Astrocyte (in vitro differentiated cells and primary cell): Measurements from ENCODE around the gene MATR3. TPM values are rescaled to one million over a fixed set of nuclear protein-coding genes. Genes with fewer than 3 reads are reported as not detected.

Source experiments
- DNase-seq: peaks from one replicate; pipeline ENCODE4 v3.0.0-alpha.2; 2010; ENCODE audit warnings: low read depth
- FAIRE-seq: peaks from 2 replicates; lab custom pipeline; 2011; peaks lifted over from hg19 to GRCh38; lab: Jason Lieb, UNC
- H2AFZ ChIP-seq: 2 replicates; pipeline ENCODE4 v1.6.0; 2012; ENCODE audit warnings: low read depth, low read length, inconsistent platforms
- H3K27ac ChIP-seq: 2 replicates; pipeline ENCODE4 v1.5.1; 2011; ENCODE audit warnings: low read depth, low read length, inconsistent platforms
- H3K27me3 ChIP-seq: 2 replicates; pipeline ENCODE4 v1.6.0; 2011; ENCODE audit warnings: low read length, inconsistent platforms; ENCODE audit not compliant: insufficient read depth
- H3K36me3 ChIP-seq: 2 replicates; pipeline ENCODE4 v1.5.1; 2011; ENCODE audit warnings: low read length, inconsistent platforms; ENCODE audit not compliant: insufficient read depth
- H3K4me1 ChIP-seq: 2 replicates; pipeline ENCODE4 v1.5.1; 2011; ENCODE audit warnings: low read length, inconsistent platforms; ENCODE audit not compliant: insufficient read depth
- H3K4me2 ChIP-seq: 2 replicates; pipeline ENCODE4 v1.6.0; 2012; ENCODE audit warnings: low read length, inconsistent platforms
- H3K4me3 ChIP-seq: 2 replicates; pipeline ENCODE4 v1.5.1; 2011; ENCODE audit warnings: low read depth, mild to moderate bottlenecking, low read length, inconsistent platforms; ENCODE audit not compliant: insufficient read depth
- H3K79me2 ChIP-seq: 2 replicates; pipeline ENCODE4 v1.6.0; 2012; ENCODE audit warnings: mild to moderate bottlenecking, low read length, inconsistent platforms; ENCODE audit not compliant: insufficient read depth
- H3K9ac ChIP-seq: 2 replicates; pipeline ENCODE4 v1.6.0; 2012; ENCODE audit warnings: mild to moderate bottlenecking, low read length, inconsistent platforms
- H3K9me3 ChIP-seq: 2 replicates; pipeline ENCODE4 v1.5.1; 2012; ENCODE audit warnings: low read depth, mild to moderate bottlenecking, low read length, inconsistent platforms; ENCODE audit not compliant: insufficient read depth
- H4K20me1 ChIP-seq: 2 replicates; pipeline ENCODE4 v1.6.0; 2012; ENCODE audit warnings: low read length, inconsistent platforms; ENCODE audit not compliant: insufficient read depth
- H3K27ac Mint-ChIP-seq: one replicate; pipeline ENCODE4 v1.8.0; 2021; ENCODE audit warnings: mild to moderate bottlenecking, mixed read lengths; ENCODE audit not compliant: unreplicated experiment
- H3K27me3 Mint-ChIP-seq: one replicate; pipeline ENCODE4 v1.8.0; 2021; ENCODE audit warnings: low read depth, mixed read lengths; ENCODE audit not compliant: unreplicated experiment
- H3K36me3 Mint-ChIP-seq: one replicate; pipeline ENCODE4 v1.8.0; 2021; ENCODE audit warnings: low read depth, mixed read lengths; ENCODE audit not compliant: unreplicated experiment
- H3K4me1 Mint-ChIP-seq: one replicate; pipeline ENCODE4 v1.8.0; 2021; ENCODE audit warnings: low read depth, mixed read lengths; ENCODE audit not compliant: unreplicated experiment
- H3K4me3 Mint-ChIP-seq: one replicate; pipeline ENCODE4 v1.8.0; 2021; ENCODE audit warnings: mild to moderate bottlenecking, moderate library complexity, mixed read lengths; ENCODE audit not compliant: unreplicated experiment
- H3K9me3 Mint-ChIP-seq: one replicate; pipeline ENCODE4 v1.8.0; 2021; ENCODE audit warnings: mild to moderate bottlenecking, mixed read lengths; ENCODE audit not compliant: unreplicated experiment
- EZH2 ChIP-seq: IDR thresholded peaks from 2 replicates; pipeline ENCODE4 v1.6.1; 2012; ENCODE audit warnings: mild to moderate bottlenecking, low read length, inconsistent platforms; ENCODE audit not compliant: insufficient read depth
- total RNA-seq: library from RNA; stranded (reverse); gene quantifications from 2 replicates; pipeline ENCODE4 v1.2.1, GENCODE V29; 2021
- TF ChIP-seq, protein P1 (sequence below): IDR thresholded peaks from 2 replicates; pipeline ENCODE4 v1.5.1; 2011; ENCODE audit warnings: low read depth, mild to moderate bottlenecking, inconsistent platforms, low read length, moderate library complexity; ENCODE audit not compliant: insufficient read depth

MATR3 gene
- total RNA-seq, 1 donor from 2014 or later, result 126 TPM

DNA sequence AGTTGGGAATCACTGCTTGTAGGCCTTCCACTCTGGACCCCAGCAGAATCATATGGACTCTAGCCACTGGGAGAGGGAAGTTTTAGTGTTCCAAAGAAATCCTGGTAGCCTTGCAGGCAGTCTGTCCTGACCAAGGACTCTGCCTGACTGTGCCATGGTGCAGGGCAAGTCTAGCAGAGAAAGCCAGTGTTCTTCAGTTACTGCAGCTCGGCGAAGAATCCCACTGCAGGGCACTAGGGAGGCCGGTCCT, 20.3 kb upstream of the MATR3 start:
- no peaks in the 10 kb centered on the region for H3K27me3 Mint-ChIP-seq
- peaks cover 33% of the 10 kb centered on the region for H3K4me1 Mint-ChIP-seq
- peaks cover 34% of the 10 kb centered on the region for H3K4me1 ChIP-seq
- no peak overlapping the region for H3K27ac Mint-ChIP-seq
- H3K79me2 ChIP-seq, result peaks cover 45% of the 10 kb centered on the region
- peaks cover 27% of the 10 kb centered on the region for H4K20me1 ChIP-seq
- H3K36me3 Mint-ChIP-seq, result peaks cover 12% of the 10 kb centered on the region
- no peak for FAIRE-seq
- H3K27ac ChIP-seq, result peak overlapping the region; percentile 10
- H3K36me3 ChIP-seq, result peaks cover 11% of the 10 kb centered on the region
- peak overlapping the region; percentile 87 for H2AFZ ChIP-seq
- peak overlapping the region; percentile 94 for H3K9ac ChIP-seq
- TF ChIP-seq EZH2, result no peak
- TF ChIP-seq, protein P1, sequence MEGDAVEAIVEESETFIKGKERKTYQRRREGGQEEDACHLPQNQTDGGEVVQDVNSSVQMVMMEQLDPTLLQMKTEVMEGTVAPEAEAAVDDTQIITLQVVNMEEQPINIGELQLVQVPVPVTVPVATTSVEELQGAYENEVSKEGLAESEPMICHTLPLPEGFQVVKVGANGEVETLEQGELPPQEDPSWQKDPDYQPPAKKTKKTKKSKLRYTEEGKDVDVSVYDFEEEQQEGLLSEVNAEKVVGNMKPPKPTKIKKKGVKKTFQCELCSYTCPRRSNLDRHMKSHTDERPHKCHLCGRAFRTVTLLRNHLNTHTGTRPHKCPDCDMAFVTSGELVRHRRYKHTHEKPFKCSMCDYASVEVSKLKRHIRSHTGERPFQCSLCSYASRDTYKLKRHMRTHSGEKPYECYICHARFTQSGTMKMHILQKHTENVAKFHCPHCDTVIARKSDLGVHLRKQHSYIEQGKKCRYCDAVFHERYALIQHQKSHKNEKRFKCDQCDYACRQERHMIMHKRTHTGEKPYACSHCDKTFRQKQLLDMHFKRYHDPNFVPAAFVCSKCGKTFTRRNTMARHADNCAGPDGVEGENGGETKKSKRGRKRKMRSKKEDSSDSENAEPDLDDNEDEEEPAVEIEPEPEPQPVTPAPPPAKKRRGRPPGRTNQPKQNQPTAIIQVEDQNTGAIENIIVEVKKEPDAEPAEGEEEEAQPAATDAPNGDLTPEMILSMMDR, result no peak
- H3K9me3 ChIP-seq, result no peaks in the 10 kb centered on the region
- H3K4me2 ChIP-seq, result peak overlapping the region; percentile 99
- DNase-seq, result no peak
- no peaks in the 10 kb centered on the region for H3K27me3 ChIP-seq
- H3K9me3 Mint-ChIP-seq, result no peaks in the 10 kb centered on the region
- H3K4me3 ChIP-seq, result peak overlapping the region; percentile 86
- H3K4me3 Mint-ChIP-seq, result peak overlapping the region; percentile 95

DNA sequence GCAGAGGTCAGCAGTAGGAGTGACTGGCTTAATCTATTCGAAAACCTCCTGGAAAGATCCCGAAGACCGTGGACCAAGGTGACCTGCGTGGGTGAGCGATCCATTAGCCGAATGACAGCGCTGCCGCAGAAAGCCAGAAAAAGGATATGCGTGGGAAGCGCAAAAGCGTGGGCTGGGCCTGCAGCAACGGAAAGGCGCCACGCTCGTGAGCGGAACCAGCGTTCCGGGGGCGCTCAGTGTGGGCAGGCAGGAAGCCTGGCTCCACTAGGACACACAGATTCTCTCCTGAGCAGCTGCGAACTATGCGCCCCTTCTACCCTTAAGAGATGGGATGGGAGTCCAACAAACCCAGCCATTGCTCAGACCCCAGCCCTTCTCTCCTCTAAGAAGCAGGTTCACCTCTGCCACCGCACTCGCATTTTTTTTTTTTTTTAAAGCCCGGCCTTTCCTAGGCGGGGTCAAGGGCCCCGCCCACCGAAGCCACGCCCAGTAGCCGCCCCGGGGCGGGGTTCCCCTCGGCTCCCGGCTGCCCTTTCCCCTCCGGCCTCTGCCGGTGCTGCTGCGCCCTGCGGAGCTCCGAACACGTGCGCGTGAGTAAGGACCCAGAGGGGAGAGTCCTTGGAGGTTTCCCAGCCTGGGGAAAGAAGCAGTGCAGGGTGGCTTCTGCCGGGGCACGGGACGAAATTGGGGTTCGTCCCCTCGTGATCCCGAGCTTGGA, 19.8 kb upstream of the MATR3 start:
- H3K4me1 ChIP-seq, result peaks cover 34% of the 10 kb centered on the region
- FAIRE-seq, result no peak
- H3K9ac ChIP-seq, result peak overlapping the region; percentile 94
- TF ChIP-seq, protein P1, result no peak
- TF ChIP-seq EZH2, result no peak
- peaks cover 49% of the 10 kb centered on the region for H3K79me2 ChIP-seq
- H3K27me3 ChIP-seq, result no peaks in the 10 kb centered on the region
- H3K4me3 ChIP-seq, result peak overlapping the region; percentile 86
- peaks cover 16% of the 10 kb centered on the region for H3K36me3 ChIP-seq
- DNase-seq, result peak; percentile 51
- Mint-ChIP-seq H3K4me3 (peak overlapping the region; percentile 95), H3K4me1 (peaks cover 33% of the 10 kb centered on the region), H3K36me3 (peaks cover 12% of the 10 kb centered on the region), H3K9me3 (no peaks in the 10 kb centered on the region), H3K27ac (peak overlapping the region; percentile 87), H3K27me3 (no peaks in the 10 kb centered on the region)
- peaks cover 31% of the 10 kb centered on the region for H4K20me1 ChIP-seq
- H3K9me3 ChIP-seq, result no peaks in the 10 kb centered on the region
- peak overlapping the region; percentile 86 for H3K27ac ChIP-seq
- H3K4me2 ChIP-seq, result peak overlapping the region; percentile 99
- peak overlapping the region; percentile 87 for H2AFZ ChIP-seq

DNA sequence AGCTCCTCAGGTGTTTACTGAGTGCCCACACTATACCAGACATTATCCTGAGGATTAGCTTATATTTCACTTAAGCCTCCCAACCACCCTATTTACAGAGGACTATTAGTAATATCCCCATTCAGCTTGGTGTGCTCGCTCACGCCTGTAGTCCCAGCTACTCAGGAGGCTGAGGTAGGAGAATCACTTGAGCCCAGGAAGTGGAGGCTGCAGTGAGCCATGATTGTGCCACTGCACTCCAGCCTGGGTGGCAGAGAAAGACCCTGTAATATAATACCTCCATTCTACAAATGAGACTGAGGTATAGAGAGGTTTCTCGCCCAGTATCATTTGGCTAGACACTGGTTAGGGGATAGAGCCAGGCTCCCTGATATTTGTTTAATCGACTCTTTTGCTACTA, 18.0 kb upstream of the MATR3 start:
- no peak for TF ChIP-seq EZH2
- TF ChIP-seq, protein P1, result no peak
- peak overlapping the region; percentile 99 for H3K4me2 ChIP-seq
- H4K20me1 ChIP-seq, result peaks cover 43% of the 10 kb centered on the region
- H2AFZ ChIP-seq, result no peak overlapping the region
- H3K9me3 ChIP-seq, result no peaks in the 10 kb centered on the region
- Mint-ChIP-seq H3K27ac (peak overlapping the region; percentile 62), H3K36me3 (peaks cover 14% of the 10 kb centered on the region), H3K4me3 (peak overlapping the region; percentile 95), H3K9me3 (no peaks in the 10 kb centered on the region), H3K4me1 (peaks cover 33% of the 10 kb centered on the region), H3K27me3 (no peaks in the 10 kb centered on the region)
- H3K36me3 ChIP-seq, result peaks cover 22% of the 10 kb centered on the region
- FAIRE-seq (no peak), DNase-seq (no peak)
- H3K27ac ChIP-seq, result no peak overlapping the region
- peak overlapping the region; percentile 32 for H3K4me3 ChIP-seq
- peaks cover 49% of the 10 kb centered on the region for H3K79me2 ChIP-seq
- H3K27me3 ChIP-seq, result no peaks in the 10 kb centered on the region
- H3K9ac ChIP-seq, result no peak overlapping the region
- peaks cover 34% of the 10 kb centered on the region for H3K4me1 ChIP-seq
